OCI-M2 (cell line): Measurements from ENCODE around the gene FAM200B.

Experiments used
- DNase-seq: peaks from one replicate; lab custom pipeline; 2025; ENCODE audit not compliant: unreplicated experiment; lab: John Stamatoyannopoulos, UW

FAM200B gene

GRCh38 chr4:15735536-15735935 is 53.9 kb downstream of the FAM200B start:
- DNase-seq, result no peak

DNA sequence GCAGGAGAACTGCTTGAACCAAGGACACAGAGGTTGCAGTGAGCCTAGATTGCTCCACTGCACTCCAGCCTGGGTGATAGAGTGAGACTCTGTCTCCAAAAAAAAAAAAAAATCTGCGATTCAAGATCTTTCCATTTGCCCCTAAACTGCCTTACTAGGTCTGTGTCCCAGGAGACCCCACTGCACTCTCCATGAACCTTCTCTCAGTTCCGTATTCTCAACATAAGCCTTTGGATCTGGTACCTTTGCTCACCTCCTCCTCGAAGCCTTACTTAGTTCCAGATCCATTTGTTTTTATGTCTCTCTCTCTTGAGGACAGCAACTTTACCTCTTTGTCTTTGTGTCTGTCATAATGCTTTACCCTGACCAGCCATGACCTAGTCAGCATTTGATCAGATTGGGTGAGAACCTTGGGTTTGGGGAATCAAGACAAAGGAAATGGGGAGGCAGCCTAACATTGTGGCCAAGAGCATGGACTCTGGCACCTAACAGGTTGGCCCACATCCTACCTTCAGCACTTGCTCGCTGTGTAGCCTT is 55.0 kb downstream of the FAM200B start:
- no peak for DNase-seq

- DNase-seq, result no peak
These were observed 55.6 kb downstream of the FAM200B start for GRCh38 chr4:15737255-15737654.

DNA sequence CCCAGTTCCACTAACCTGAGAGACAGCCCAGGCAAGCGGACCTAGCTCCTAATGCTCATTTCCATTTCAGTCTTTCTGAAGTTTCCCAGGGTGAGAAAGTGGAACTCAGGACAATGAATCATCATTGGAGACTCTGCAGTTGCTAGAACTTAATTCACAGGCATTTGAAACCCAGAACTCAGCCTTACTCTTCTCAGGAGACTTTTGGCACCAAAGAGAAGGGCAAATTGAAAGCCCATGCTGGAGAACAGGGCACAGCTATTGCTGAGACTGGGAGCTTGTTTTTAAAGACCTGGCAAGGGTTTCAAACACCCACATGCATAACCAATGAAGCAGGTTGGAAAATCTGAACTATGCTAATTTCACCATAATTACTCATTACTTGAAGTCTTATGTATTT is 57.2 kb downstream of the FAM200B start:
- DNase-seq, result no peak
